ENCODE results near the gene ISY1. TPM values are rescaled to one million over a fixed set of nuclear protein-coding genes. Genes with fewer than 3 reads are reported as not detected.
A peak's percentile ranks its signal among the peaks of the same experiment; 100 is the strongest.

Gene ISY1
- total RNA-seq, 2 donors from 2014 or later, result 9.3 to 12.5 TPM

- TF ChIP-seq POLR2A (IDR thresholded peaks at IDR 0.05) (no peak), CTCF (IDR thresholded peaks at IDR 0.05) (no peak)
- Histone ChIP-seq H3K27ac (peak overlapping the region; percentile 98 to 100 (median 100)), H3K36me3 (replicated peaks in 1 of 2; ENCODE audit: insufficient read depth in 1 of 2, low read depth in 2 of 2) (peaks cover 0 to 2% of the 10 kb centered on the region in 2 donors), H3K9me3 (no peaks in the 10 kb centered on the region), H3K27me3 (no peaks in the 10 kb centered on the region), H3K4me3 (peak overlapping the region; percentile 60 to 93), H3K4me1 (peaks cover 47% of the 10 kb centered on the region)
- ATAC-seq (no peak), DNase-seq (no peak)
- intact Hi-C loops (cut with DNase I), result no loop called here
- 0 to 1% methylated on average over 24 of the region's 24 CpGs for WGBS, 2 donors
Measured at GRCh38 chr3:129182390-129183185, 21.7 kb upstream of the ISY1 start.

- Histone ChIP-seq H3K4me1 (peaks cover 55% of the 10 kb centered on the region), H3K9me3 (no peaks in the 10 kb centered on the region), H3K36me3 (replicated peaks in 1 of 2; ENCODE audit: insufficient read depth in 1 of 2, low read depth in 2 of 2) (peaks cover 0 to 2% of the 10 kb centered on the region in 2 donors), H3K27ac (peak overlapping the region; percentile 98 to 100 (median 100)), H3K27me3 (no peaks in the 10 kb centered on the region), H3K4me3 (peak overlapping the region; percentile 60 to 93)
- DNase-seq (no peak), ATAC-seq (no peak)
- TF ChIP-seq POLR2A (IDR thresholded peaks at IDR 0.05) (no peak), CTCF (IDR thresholded peaks at IDR 0.05) (no peak)
- intact Hi-C loops (cut with DNase I), result no loop called here
- 3 to 5% methylated on average over 3 of the region's 3 CpGs for WGBS, 2 donors
Measured at GRCh38 chr3:129181819-129182218, 21.0 kb upstream of the ISY1 start.

- DNase-seq, result no peak
- 21 to 30% methylated on average over 1 of the region's 1 CpG for WGBS, 2 donors
- TF ChIP-seq CTCF (IDR thresholded peaks at IDR 0.05), result no peak
- no peak for TF ChIP-seq POLR2A (IDR thresholded peaks at IDR 0.05)
- Histone ChIP-seq H3K27ac (peak overlapping the region in 3 of 4 donors; percentile 98 to 100 (median 100)), H3K4me1 (peaks cover 66% of the 10 kb centered on the region), H3K9me3 (no peaks in the 10 kb centered on the region), H3K4me3 (no peak overlapping the region), H3K36me3 (replicated peaks in 1 of 2; ENCODE audit: insufficient read depth in 1 of 2, low read depth in 2 of 2) (peaks cover 0 to 2% of the 10 kb centered on the region in 2 donors), H3K27me3 (no peaks in the 10 kb centered on the region)
- ATAC-seq, result no peak
- intact Hi-C loops (cut with DNase I), result no loop called here
Measured at GRCh38 chr3:129180461-129180860, 19.6 kb upstream of the ISY1 start.

- Histone ChIP-seq H3K36me3 (replicated peaks in 1 of 2; ENCODE audit: insufficient read depth in 1 of 2, low read depth in 2 of 2) (peaks cover 3 to 6% of the 10 kb centered on the region in 2 donors), H3K4me3 (no peak overlapping the region), H3K4me1 (peaks cover 98% of the 10 kb centered on the region), H3K9me3 (no peaks in the 10 kb centered on the region), H3K27ac (no peak overlapping the region), H3K27me3 (no peaks in the 10 kb centered on the region)
- 25 to 50% methylated on average over 1 of the region's 1 CpG for WGBS, 2 donors
- ATAC-seq (no peak), DNase-seq (no peak)
- intact Hi-C loops (cut with DNase I), result no loop called here
- TF ChIP-seq POLR2A (IDR thresholded peaks at IDR 0.05) (no peak), CTCF (IDR thresholded peaks at IDR 0.05) (no peak)
Measured at GRCh38 chr3:129176051-129176450, 15.2 kb upstream of the ISY1 start.

DNA sequence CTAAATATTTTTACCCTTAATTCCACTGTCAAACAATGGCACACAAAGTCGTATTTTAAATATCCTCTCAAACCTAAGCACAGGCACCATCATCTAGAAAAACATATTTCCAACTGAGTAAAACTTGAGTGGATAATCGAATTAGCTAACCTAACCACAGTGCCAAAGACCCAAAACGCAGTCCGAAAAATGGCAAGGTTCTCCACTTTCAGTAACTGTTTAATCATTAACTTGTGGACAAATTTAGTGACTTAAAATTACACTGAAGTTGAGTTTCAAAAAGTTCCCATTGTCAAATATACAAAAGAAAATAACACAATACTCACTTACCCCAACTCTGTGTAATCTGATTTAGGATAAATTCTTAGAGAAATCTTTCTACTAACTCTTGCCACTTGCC, 12.9 kb upstream of the ISY1 start:
- Histone ChIP-seq H3K27ac (peak overlapping the region in 1 of 4 donors; percentile 19), H3K4me1 (peaks cover 75% of the 10 kb centered on the region), H3K9me3 (no peaks in the 10 kb centered on the region), H3K4me3 (no peak overlapping the region), H3K36me3 (replicated peaks in 1 of 2; ENCODE audit: insufficient read depth in 1 of 2, low read depth in 2 of 2) (peaks cover 7 to 21% of the 10 kb centered on the region in 2 donors), H3K27me3 (no peaks in the 10 kb centered on the region)
- DNase-seq (no peak), ATAC-seq (no peak)
- TF ChIP-seq POLR2A (IDR thresholded peaks at IDR 0.05), result no peak
- no peak for TF ChIP-seq CTCF (IDR thresholded peaks at IDR 0.05)
- intact Hi-C loops (cut with DNase I), result no loop called here
- WGBS, 2 donors, result 17 to 19% methylated on average over 4 of the region's 4 CpGs
